HK-2 (cell line): ENCODE measurements around the gene ERGIC1.

ENCODE experiments used
- DNase-seq: peaks from one replicate; pipeline ENCODE4 v3.0.0-alpha.2; 2018; ENCODE audit not compliant: unreplicated experiment

ERGIC1 gene

GRCh38 chr5:172901788-172902496, 67.9 kb downstream of the ERGIC1 start:
- DNase-seq, result peak; percentile 77

- DNase-seq, result peak; percentile 94
Measured at GRCh38 chr5:172902497-172903472, 68.7 kb downstream of the ERGIC1 start.

- DNase-seq, result peak; percentile 80
Measured at GRCh38 chr5:172903790-172904189, 69.7 kb downstream of the ERGIC1 start.

DNA sequence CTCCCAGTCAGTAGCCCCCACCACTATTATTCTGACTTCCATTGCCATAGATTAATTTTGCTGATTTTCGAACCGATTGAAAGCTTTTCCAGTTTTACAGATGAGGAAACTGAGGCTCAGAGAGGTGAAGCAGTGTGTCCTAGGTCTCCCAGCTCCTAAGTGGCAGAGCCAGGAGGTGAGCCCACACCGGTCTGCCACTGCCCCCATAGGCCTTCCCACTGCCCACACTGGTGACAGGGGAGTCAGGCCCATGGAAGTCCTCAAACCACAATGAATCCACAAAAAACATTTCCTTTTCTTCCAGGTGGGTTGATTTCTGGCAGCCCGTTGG, 70.2 kb downstream of the ERGIC1 start:
- DNase-seq, result no peak

- DNase-seq, result peak; percentile 81
Measured at GRCh38 chr5:172904643-172905345, 70.7 kb downstream of the ERGIC1 start.

DNA sequence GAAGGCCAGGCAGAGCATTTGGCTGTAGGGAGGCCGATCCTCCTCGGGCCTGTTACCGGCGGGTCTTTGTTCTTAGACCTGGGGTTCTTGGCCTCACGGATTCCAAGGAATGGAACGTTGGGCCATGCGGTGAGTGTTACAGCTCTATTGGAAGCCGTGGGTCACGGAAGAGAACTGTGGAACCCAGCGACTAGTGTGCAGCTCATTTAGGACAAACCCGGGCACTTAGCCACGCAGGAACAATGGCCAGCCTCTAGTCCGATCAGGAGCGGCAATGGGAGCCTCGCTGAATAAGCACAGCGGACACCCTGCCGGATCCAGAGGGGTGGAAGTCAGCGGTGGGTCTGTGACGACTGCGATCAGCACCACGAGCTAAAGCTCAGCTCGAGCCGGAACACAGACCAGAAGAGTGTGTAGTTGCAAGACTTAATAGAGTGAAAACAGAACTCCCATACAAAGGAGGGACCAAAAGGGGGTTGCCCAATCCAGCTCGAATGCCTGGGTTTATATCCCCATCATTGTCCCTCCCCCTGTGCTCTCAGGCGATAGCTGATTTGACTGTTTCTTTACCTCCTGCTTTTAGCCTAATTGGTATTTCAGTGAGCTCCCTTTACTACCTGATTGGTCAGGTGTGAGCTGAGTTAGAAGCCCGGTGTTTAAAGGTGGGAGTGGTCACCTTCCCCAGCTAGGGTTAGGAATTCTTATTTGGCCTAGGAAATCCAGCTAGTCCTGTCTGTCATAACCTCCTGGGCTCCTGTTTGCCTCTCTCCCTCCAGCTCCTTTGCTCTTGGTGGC, 71.5 kb downstream of the ERGIC1 start:
- DNase-seq, result no peak

DNA sequence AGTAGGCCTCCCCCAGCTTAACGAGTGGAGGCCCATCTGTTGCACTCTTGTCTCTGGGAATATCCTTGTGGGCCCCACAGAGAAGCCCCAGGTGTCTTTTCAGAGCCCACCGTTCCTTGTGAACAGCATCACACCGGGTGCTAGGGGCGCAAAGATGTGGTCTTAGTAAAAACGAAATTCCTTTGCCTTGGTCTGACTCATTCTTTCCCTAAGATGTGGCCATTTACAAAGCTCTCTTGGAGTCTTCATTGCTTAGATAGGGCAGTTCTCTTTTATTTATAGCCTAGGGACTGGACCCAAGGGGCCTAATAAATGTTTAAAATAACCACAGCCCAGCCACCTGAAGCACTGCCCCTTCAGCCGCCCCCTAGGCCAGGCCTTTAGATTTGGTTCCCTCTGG, 72.4 kb downstream of the ERGIC1 start:
- no peak for DNase-seq

- no peak for DNase-seq
Measured at GRCh38 chr5:172906888-172907287, 72.8 kb downstream of the ERGIC1 start.

GRCh38 chr5:172907657-172908056, 73.6 kb downstream of the ERGIC1 start:
- no peak for DNase-seq

- DNase-seq, result no peak
Measured at GRCh38 chr5:172908662-172909061, 74.6 kb downstream of the ERGIC1 start.

DNA sequence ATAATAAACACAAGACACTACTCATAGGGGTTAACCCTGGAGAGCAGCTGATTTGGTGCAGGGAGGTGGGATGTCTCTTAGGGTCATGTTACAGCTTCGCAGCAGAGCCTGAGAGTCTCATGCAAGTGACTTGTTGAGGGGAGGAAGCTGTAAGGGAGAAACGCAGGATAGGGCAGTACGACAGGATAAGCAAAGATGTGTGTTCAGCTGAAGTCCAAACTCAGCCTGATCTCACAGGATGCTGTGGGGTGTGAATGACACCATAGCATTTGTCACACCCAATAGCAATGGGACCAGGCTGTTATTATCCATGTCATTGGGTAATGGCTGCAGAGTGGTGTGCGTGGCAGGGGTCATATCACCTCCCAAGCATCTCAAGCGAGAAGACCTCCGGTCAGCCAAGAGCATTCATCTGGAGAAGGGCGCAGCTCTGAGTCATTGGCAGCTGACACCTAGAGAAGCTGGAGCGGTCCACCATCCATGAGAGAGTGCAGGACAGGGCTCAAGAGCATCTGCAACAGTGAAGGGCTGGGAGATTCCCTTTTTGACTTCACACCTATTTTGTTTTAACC, 76.0 kb downstream of the ERGIC1 start:
- DNase-seq, result no peak

- peak; percentile 77 for DNase-seq
Measured at GRCh38 chr5:172910828-172911627, 77.0 kb downstream of the ERGIC1 start.

- no peak for DNase-seq
Measured at GRCh38 chr5:172911628-172911880, 77.5 kb downstream of the ERGIC1 start.

GRCh38 chr5:172911976-172912375, 77.9 kb downstream of the ERGIC1 start:
- no peak for DNase-seq

- no peak for DNase-seq
Measured at GRCh38 chr5:172913117-172913850, 79.2 kb downstream of the ERGIC1 start.

- DNase-seq, result no peak
Measured at GRCh38 chr5:172915514-172915913, 81.5 kb downstream of the ERGIC1 start.

DNA sequence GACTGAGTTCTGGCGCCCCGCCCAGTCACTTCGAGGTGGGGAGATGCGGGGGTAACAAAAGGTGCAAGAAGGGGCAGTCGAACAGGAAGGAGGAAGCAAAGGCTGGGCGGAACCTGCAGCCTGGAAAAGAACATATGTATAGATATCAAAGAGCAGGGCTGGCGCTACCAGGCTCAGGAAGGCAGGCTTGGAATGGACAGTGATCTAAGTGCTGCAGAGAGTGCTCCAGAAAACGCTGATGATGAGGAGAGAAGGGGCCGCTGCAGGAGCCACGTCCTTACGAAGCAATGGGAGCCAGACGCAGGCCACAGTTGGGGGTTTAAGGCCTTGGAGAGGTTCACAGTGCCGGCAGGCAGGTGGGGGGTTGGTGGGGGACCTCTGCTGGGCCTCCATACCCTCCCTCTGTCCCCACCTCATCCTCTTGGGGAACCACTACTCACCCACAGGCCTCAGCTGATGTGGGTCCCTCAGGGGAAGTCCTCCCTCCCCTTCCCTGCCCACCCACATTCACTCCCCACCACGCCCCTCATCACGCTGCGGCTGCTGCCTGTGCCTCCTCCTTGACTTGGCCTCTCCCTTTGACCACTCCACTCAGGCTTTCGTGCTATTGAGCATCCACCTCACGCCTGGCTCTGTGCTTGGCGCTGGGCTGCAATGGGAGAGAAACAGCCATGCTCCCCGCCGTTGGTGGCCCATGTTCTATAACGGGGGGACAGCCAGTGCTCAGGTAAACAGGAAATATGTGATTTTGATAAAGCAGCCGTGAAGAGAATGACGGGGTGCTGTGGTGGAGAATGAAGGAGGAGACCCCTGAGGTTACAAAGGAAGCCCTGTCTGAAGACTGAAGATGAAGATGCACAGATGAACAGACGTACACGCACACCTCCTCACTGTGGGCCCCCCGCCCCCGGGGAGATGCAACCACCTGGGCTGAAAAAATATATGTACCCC, 84.6 kb downstream of the ERGIC1 start:
- no peak for DNase-seq

- no peak for DNase-seq
Measured at GRCh38 chr5:172919525-172920446, 85.7 kb downstream of the ERGIC1 start.
